Naive thymus-derived CD4-positive, alpha-beta T cell (primary cell): ENCODE results near the gene VWA5B1. TPM values are rescaled to one million over a fixed set of nuclear protein-coding genes. Genes with fewer than 3 reads are reported as not detected.

Experiments used
- ATAC-seq: fragments of 150-1000 bp; cut with Tn5 transposase; 2 replicates; pipeline ENCODE4 v1.10.0; 2021; ENCODE audit warnings: mild to moderate bottlenecking, moderate library complexity
- CTCF ChIA-PET: fragments of 350-600 bp; sonication (Branson Sonifier 250); formaldehyde crosslinking; loops from one replicate; lab custom pipeline; 2021; ENCODE audit warnings: antibody characterized with exemption; lab: Charles Lee
- POLR2A ChIA-PET: fragments of 350-600 bp; sonication (Branson Sonifier 250); formaldehyde crosslinking; loops from one replicate; lab custom pipeline; 2021; ENCODE audit warnings: antibody characterized with exemption, inconsistent platforms; lab: Charles Lee
- DNase-seq, 9 donors: peaks; one replicate each; pipeline versions ENCODE4 v3.0.0 to v3.0.0-alpha.2; 2020 to 2022; ENCODE audit warnings: mixed read lengths in 1 of 9
- H3K27ac ChIP-seq: one replicate; pipeline ENCODE4 v1.7.0; 2013; ENCODE audit warnings: mild to moderate bottlenecking, low read depth, low read length, moderate library complexity
- H3K27me3 ChIP-seq, 2 donors: one replicate each; pipeline ENCODE4 v1.7.0; 2013; ENCODE audit warnings: low read length in 2 of 2, mild to moderate bottlenecking in 2 of 2, moderate library complexity in 2 of 2; ENCODE audit not compliant: control insufficient read depth in 2 of 2, insufficient read depth in 2 of 2
- H3K36me3 ChIP-seq, 3 experiments: 1 replicate in 2 of 3; 2 replicates in 1 of 3; pipeline ENCODE4 v1.7.0; 2013; ENCODE audit warnings: low read length in 3 of 3, mild to moderate bottlenecking in 3 of 3, moderate library complexity in 1 of 3; ENCODE audit not compliant: insufficient read depth in 3 of 3, control insufficient read depth in 2 of 3
- H3K4me1 ChIP-seq, 2 donors: one replicate each; pipeline ENCODE4 v1.7.0; 2013; ENCODE audit warnings: low read length in 2 of 2, mild to moderate bottlenecking in 2 of 2, moderate library complexity in 1 of 2; ENCODE audit not compliant: control insufficient read depth in 2 of 2, insufficient read depth in 2 of 2
- H3K4me3 ChIP-seq: 2 replicates; pipeline ENCODE4 v1.7.0; 2013; ENCODE audit warnings: mild to moderate bottlenecking, low read length
- H3K9me3 ChIP-seq, 3 experiments: 1 replicate in 2 of 3; 2 replicates in 1 of 3; pipeline ENCODE4 v1.7.0; 2013; ENCODE audit warnings: low read length in 3 of 3; ENCODE audit not compliant: control insufficient read depth in 2 of 3
- H3K27ac Mint-ChIP-seq, 9 donors: one replicate each; pipeline ENCODE4 v1.8.0; 2020 to 2022; ENCODE audit warnings: mixed read lengths in 9 of 9, mild to moderate bottlenecking in 8 of 9, moderate library complexity in 5 of 9, inconsistent platforms in 2 of 9
- H3K27me3 Mint-ChIP-seq, 5 donors: one replicate each; pipeline ENCODE4 v1.8.0; 2021 to 2022; ENCODE audit warnings: mixed read lengths in 5 of 5, mild to moderate bottlenecking in 1 of 5
- H3K36me3 Mint-ChIP-seq, 5 donors: one replicate each; pipeline ENCODE4 v1.8.0; 2020 to 2022; ENCODE audit warnings: mixed read lengths in 5 of 5, mild to moderate bottlenecking in 3 of 5, inconsistent platforms in 1 of 5
- H3K4me1 Mint-ChIP-seq, 7 donors: one replicate each; pipeline ENCODE4 v1.8.0; 2020 to 2022; ENCODE audit warnings: mixed read lengths in 7 of 7, mild to moderate bottlenecking in 3 of 7, inconsistent platforms in 1 of 7
- H3K4me3 Mint-ChIP-seq, 10 donors: one replicate each; pipeline ENCODE4 v1.8.0; 2020 to 2022; ENCODE audit warnings: mild to moderate bottlenecking in 10 of 10, mixed read lengths in 10 of 10, moderate library complexity in 6 of 10, inconsistent platforms in 2 of 10
- H3K9me3 Mint-ChIP-seq, 11 donors: one replicate each; pipeline ENCODE4 v1.8.0; 2020 to 2022; ENCODE audit warnings: mixed read lengths in 11 of 11, mild to moderate bottlenecking in 4 of 11, inconsistent platforms in 1 of 11, moderate library complexity in 1 of 11
- intact Hi-C, 2 donors: fragments of 100-400 bp; cut with micrococcal nuclease; formaldehyde crosslinking; loops; one replicate each; pipeline ENCODE4 v1.15.1; 2023
- polyA plus RNA-seq, 2 donors: library from polyadenylated mRNA; unstranded; fragments of 300-500 nt; fragmentation: Illumina TruSeq; gene quantifications; one replicate each; pipeline ENCODE4 v1.2.3, GENCODE V29; 2021
- total RNA-seq, 6 experiments: library from RNA in 5 of 6; stranded (reverse) in 5 of 6; gene quantifications; 1 replicate in 5 of 6; 2 replicates in 1 of 6; pipeline ENCODE4 v1.2.3 and lab custom pipeline; 2021 to 2026

The VWA5B1 gene
- total and polyA plus RNA-seq, 7 experiments from 2014 or later: 0.05 to 0.46 (median 0.08) TPM; not detected in 2

GRCh38 chr1:20400341-20401177 lies 109.9 kb downstream of the VWA5B1 start:
- no peak overlapping the region for H3K27ac Mint-ChIP-seq
- H3K36me3 Mint-ChIP-seq: peaks cover 0 to 9% (median 0%) of the 10 kb centered on the region in 5 donors

GRCh38 chr1:20401405-20402010 lies 110.8 kb downstream of the VWA5B1 start:
- POLR2A ChIA-PET: no interaction called here
- CTCF ChIA-PET: no interaction called here
- no peak overlapping the region for H3K4me3 Mint-ChIP-seq

More at GRCh38 chr1:20400341-20401177, 109.9 kb downstream of the VWA5B1 start:
- H3K4me3 Mint-ChIP-seq: no peak overlapping the region
- peaks cover 0 to 3% of the 10 kb centered on the region in 2 donors for H3K27me3 ChIP-seq
- no peak for ATAC-seq
- peaks cover 36 to 72% (median 56%) of the 10 kb centered on the region in 5 donors for H3K27me3 Mint-ChIP-seq
- ChIA-PET POLR2A (no interaction called here), CTCF (no interaction called here)
- H3K27ac ChIP-seq: no peak overlapping the region
- H3K4me1 ChIP-seq: no peaks in the 10 kb centered on the region
- peaks cover 0 to 3% (median 0%) of the 10 kb centered on the region in 3 experiments for H3K9me3 ChIP-seq
- intact Hi-C loops: no loop called here
- no peak overlapping the region for H3K4me3 ChIP-seq
- H3K9me3 Mint-ChIP-seq: peaks cover 0 to 12% (median 4%) of the 10 kb centered on the region in 11 donors
- H3K36me3 ChIP-seq: no peaks in the 10 kb centered on the region
- no peaks in the 10 kb centered on the region for H3K4me1 Mint-ChIP-seq
- no peak for DNase-seq

GRCh38 chr1:20402585-20403422 lies 112.1 kb downstream of the VWA5B1 start:
- Histone ChIP-seq H3K4me3 (no peak overlapping the region), H3K27me3 (peaks cover 0 to 3% of the 10 kb centered on the region in 2 donors), H3K36me3 (no peaks in the 10 kb centered on the region), H3K4me1 (no peaks in the 10 kb centered on the region), H3K9me3 (no peaks in the 10 kb centered on the region), H3K27ac (no peak overlapping the region)
- no peak for DNase-seq
- no peak overlapping the region for H3K4me3 Mint-ChIP-seq
- no peaks in the 10 kb centered on the region for H3K4me1 Mint-ChIP-seq
- H3K36me3 Mint-ChIP-seq: peaks cover 0 to 9% (median 0%) of the 10 kb centered on the region in 5 donors
- peaks cover 52 to 62% (median 55%) of the 10 kb centered on the region in 5 donors for H3K27me3 Mint-ChIP-seq
- H3K27ac Mint-ChIP-seq: no peak overlapping the region
- ChIA-PET CTCF (no interaction called here), POLR2A (no interaction called here)
- no peak for ATAC-seq
- intact Hi-C loops: no loop called here
- peaks cover 0 to 1% (median 0%) of the 10 kb centered on the region in 11 donors for H3K9me3 Mint-ChIP-seq

More at GRCh38 chr1:20401405-20402010, 110.8 kb downstream of the VWA5B1 start:
- Histone ChIP-seq H3K4me3 (no peak overlapping the region), H3K27me3 (peaks cover 0 to 3% of the 10 kb centered on the region in 2 donors), H3K9me3 (no peaks in the 10 kb centered on the region), H3K27ac (no peak overlapping the region), H3K4me1 (no peaks in the 10 kb centered on the region), H3K36me3 (no peaks in the 10 kb centered on the region)
- H3K4me1 Mint-ChIP-seq: no peaks in the 10 kb centered on the region
- intact Hi-C loops: no loop called here
- no peak for DNase-seq
- ATAC-seq: no peak
- H3K27me3 Mint-ChIP-seq: peaks cover 45 to 64% (median 56%) of the 10 kb centered on the region in 5 donors
- no peak overlapping the region for H3K27ac Mint-ChIP-seq
- H3K36me3 Mint-ChIP-seq: peaks cover 0 to 9% (median 0%) of the 10 kb centered on the region in 5 donors
- peaks cover 0 to 2% (median 0%) of the 10 kb centered on the region in 11 donors for H3K9me3 Mint-ChIP-seq

- DNase-seq (no peak), ATAC-seq (no peak)
- intact Hi-C loops: no loop called here
- POLR2A ChIA-PET: no interaction called here
- Histone ChIP-seq H3K9me3 (no peaks in the 10 kb centered on the region), H3K27me3 (peaks cover 0 to 3% of the 10 kb centered on the region in 2 donors), H3K4me1 (no peaks in the 10 kb centered on the region), H3K36me3 (no peaks in the 10 kb centered on the region), H3K27ac (no peak overlapping the region), H3K4me3 (no peak overlapping the region)
- CTCF ChIA-PET: no interaction called here
- H3K27ac Mint-ChIP-seq: no peak overlapping the region
- no peaks in the 10 kb centered on the region for H3K4me1 Mint-ChIP-seq
- H3K27me3 Mint-ChIP-seq: peaks cover 45 to 58% (median 54%) of the 10 kb centered on the region in 5 donors
- no peak overlapping the region for H3K4me3 Mint-ChIP-seq
- peaks cover 0 to 8% (median 0%) of the 10 kb centered on the region in 5 donors for H3K36me3 Mint-ChIP-seq
- H3K9me3 Mint-ChIP-seq: peaks cover 0 to 4% (median 0%) of the 10 kb centered on the region in 11 donors
Observed at GRCh38 chr1:20403423-20404145, 112.9 kb downstream of the VWA5B1 start.

- intact Hi-C loops: no loop called here
- no peak for DNase-seq
- H3K27ac Mint-ChIP-seq: no peak overlapping the region
- H3K36me3 ChIP-seq: no peaks in the 10 kb centered on the region
- ChIA-PET POLR2A (no interaction called here), CTCF (no interaction called here)
- no peak for ATAC-seq
- H3K36me3 Mint-ChIP-seq: peaks cover 0 to 4% (median 0%) of the 10 kb centered on the region in 5 donors
- H3K27ac ChIP-seq: no peak overlapping the region
- H3K4me3 ChIP-seq: no peak overlapping the region
- H3K4me1 Mint-ChIP-seq: no peaks in the 10 kb centered on the region
- H3K4me1 ChIP-seq: no peaks in the 10 kb centered on the region
- H3K9me3 Mint-ChIP-seq: peaks cover 0 to 4% (median 0%) of the 10 kb centered on the region in 11 donors
- H3K4me3 Mint-ChIP-seq: no peak overlapping the region
- peaks cover 0 to 3% of the 10 kb centered on the region in 2 donors for H3K27me3 ChIP-seq
- H3K27me3 Mint-ChIP-seq: peaks cover 38 to 49% (median 45%) of the 10 kb centered on the region in 5 donors
- H3K9me3 ChIP-seq: no peaks in the 10 kb centered on the region
Observed at GRCh38 chr1:20404466-20404865, 113.8 kb downstream of the VWA5B1 start.
